OCI-LY3 (cell line): Measurements from ENCODE around the gene DDX17.

Experiments used
- H2AFZ ChIP-seq: fragments of 200-600, 300-600 bp; shearing (Covaris generic); 2 replicates; pipeline ENCODE4 v1.6.0; 2014; ENCODE audit warnings: antibody characterized with exemption, low read depth, low read length
- H3K27ac ChIP-seq: fragments of 200-600, 300-600 bp; sonication (generic); 2 replicates; pipeline ENCODE4 v1.5.1; 2014; ENCODE audit warnings: mild to moderate bottlenecking, low read length, moderate library complexity, mixed read lengths
- H3K27me3 ChIP-seq: fragments of 200-600, 300-600 bp; sonication (generic); 2 replicates; pipeline ENCODE4 v1.6.1; 2014; ENCODE audit warnings: low read depth, low read length, mixed read lengths
- H3K36me3 ChIP-seq: fragments of 200-600, 300-600 bp; sonication (generic); replicated peaks from 2 replicates; pipeline ENCODE3; 2014; ENCODE audit warnings: low read depth, low read length, mixed read lengths
- H3K4me1 ChIP-seq: fragments of 300-600, 200-600 bp; sonication (generic); 2 replicates; pipeline ENCODE4 v1.6.1; 2014; ENCODE audit warnings: low read length, mixed read lengths
- H3K4me2 ChIP-seq: fragments of 200-600, 300-600 bp; sonication (generic); 2 replicates; pipeline ENCODE4 v1.6.1; 2014; ENCODE audit warnings: low read length, mixed read lengths
- H3K4me3 ChIP-seq: fragments of 300-600, 200-600 bp; sonication (generic); 2 replicates; pipeline ENCODE4 v1.5.1; 2014; ENCODE audit warnings: antibody characterized with exemption, mild to moderate bottlenecking, low read length, moderate library complexity
- H3K79me2 ChIP-seq: fragments of 300-600, 200-600 bp; shearing (Covaris generic); 2 replicates; pipeline ENCODE4 v1.6.1; 2014; ENCODE audit warnings: mild to moderate bottlenecking, low read length, mixed read lengths
- H3K9ac ChIP-seq: fragments of 300-600, 200-600 bp; shearing (Covaris generic); 2 replicates; pipeline ENCODE4 v1.6.0; 2014; ENCODE audit warnings: mild to moderate bottlenecking, low read length, moderate library complexity
- H3K9me3 ChIP-seq: fragments of 200-600, 300-600 bp; shearing (Covaris generic); 2 replicates; pipeline ENCODE4 v1.6.1; 2014; ENCODE audit warnings: low read length, mixed read lengths; ENCODE audit not compliant: insufficient read depth
- H4K20me1 ChIP-seq: fragments of 200-600, 300-600 bp; sonication (generic); 2 replicates; pipeline ENCODE4 v1.6.1; 2016; ENCODE audit warnings: low read length, mixed read lengths; ENCODE audit not compliant: insufficient read depth
- CTCF ChIP-seq: fragments of 200-600, 300-600 bp; sonication (generic); IDR thresholded peaks from 2 replicates; pipeline ENCODE4 v1.5.1; 2014; ENCODE audit warnings: antibody characterized with exemption, low read length, low read depth
- EZH2phosphoT487 ChIP-seq: fragments of 200-600 bp; shearing (Covaris generic); IDR thresholded peaks from 2 replicates; pipeline ENCODE4 v1.6.1; 2018; ENCODE audit warnings: antibody characterized with exemption, mixed run types, low read depth

Gene DDX17

GRCh38 chr22:38451404-38451803, 54.7 kb downstream of the DDX17 start:
- Histone ChIP-seq H3K4me3 (no peak overlapping the region), H2AFZ (no peak overlapping the region), H3K4me1 (peaks cover 12% of the 10 kb centered on the region), H3K79me2 (no peaks in the 10 kb centered on the region), H3K4me2 (no peak overlapping the region), H3K9ac (no peak overlapping the region), H3K27me3 (peaks cover 21% of the 10 kb centered on the region), H3K27ac (no peak overlapping the region), H3K9me3 (no peaks in the 10 kb centered on the region), H3K36me3 (no peaks in the 10 kb centered on the region), H4K20me1 (no peaks in the 10 kb centered on the region)
- TF ChIP-seq EZH2phosphoT487 (no peak), CTCF (no peak)

DNA sequence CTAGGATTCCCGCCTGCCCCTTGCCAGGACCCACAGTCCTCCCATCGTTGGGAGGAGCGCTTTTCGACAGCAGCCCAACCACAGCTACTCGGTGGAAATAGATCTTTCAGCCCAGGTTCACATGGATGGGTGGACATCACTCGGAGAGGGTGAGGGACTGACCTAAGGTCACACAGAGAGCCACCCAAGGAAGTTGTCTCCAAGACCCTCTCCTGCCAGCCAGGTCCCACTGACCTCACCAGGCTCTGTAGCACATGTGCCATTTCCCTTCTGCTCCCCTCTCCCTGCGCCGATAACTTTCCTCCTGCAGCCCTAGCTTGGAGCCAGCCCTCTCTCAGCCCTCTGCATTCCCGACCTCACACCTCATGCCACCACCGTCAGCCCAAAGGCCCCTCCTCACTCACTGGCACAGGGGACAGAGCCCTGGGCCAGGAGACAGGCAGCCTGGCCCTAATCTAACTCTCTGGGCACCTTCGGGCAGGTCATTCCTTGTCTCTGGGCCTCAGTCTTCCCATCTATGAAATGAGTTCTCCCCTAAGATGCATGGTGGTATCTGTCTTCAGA, 55.8 kb downstream of the DDX17 start:
- peaks cover 12% of the 10 kb centered on the region for H3K4me1 ChIP-seq
- no peaks in the 10 kb centered on the region for H3K79me2 ChIP-seq
- H3K9me3 ChIP-seq = no peaks in the 10 kb centered on the region
- no peak overlapping the region for H2AFZ ChIP-seq
- H3K36me3 ChIP-seq = no peaks in the 10 kb centered on the region
- H4K20me1 ChIP-seq = no peaks in the 10 kb centered on the region
- no peak overlapping the region for H3K4me2 ChIP-seq
- H3K27ac ChIP-seq = no peak overlapping the region
- no peak overlapping the region for H3K9ac ChIP-seq
- no peak overlapping the region for H3K4me3 ChIP-seq
- no peak for TF ChIP-seq EZH2phosphoT487
- H3K27me3 ChIP-seq = peaks cover 21% of the 10 kb centered on the region

- no peak overlapping the region for H3K4me2 ChIP-seq
- no peak for TF ChIP-seq CTCF
- no peak for TF ChIP-seq EZH2phosphoT487
- H3K27ac ChIP-seq = no peak overlapping the region
- H3K27me3 ChIP-seq = peaks cover 25% of the 10 kb centered on the region
- no peaks in the 10 kb centered on the region for H3K79me2 ChIP-seq
- H4K20me1 ChIP-seq = no peaks in the 10 kb centered on the region
- H3K9ac ChIP-seq = no peak overlapping the region
- no peaks in the 10 kb centered on the region for H3K36me3 ChIP-seq
- peaks cover 11% of the 10 kb centered on the region for H3K4me1 ChIP-seq
- H2AFZ ChIP-seq = no peak overlapping the region
- no peaks in the 10 kb centered on the region for H3K9me3 ChIP-seq
- H3K4me3 ChIP-seq = no peak overlapping the region
These were observed 56.3 kb downstream of the DDX17 start for GRCh38 chr22:38449776-38450175.

DNA sequence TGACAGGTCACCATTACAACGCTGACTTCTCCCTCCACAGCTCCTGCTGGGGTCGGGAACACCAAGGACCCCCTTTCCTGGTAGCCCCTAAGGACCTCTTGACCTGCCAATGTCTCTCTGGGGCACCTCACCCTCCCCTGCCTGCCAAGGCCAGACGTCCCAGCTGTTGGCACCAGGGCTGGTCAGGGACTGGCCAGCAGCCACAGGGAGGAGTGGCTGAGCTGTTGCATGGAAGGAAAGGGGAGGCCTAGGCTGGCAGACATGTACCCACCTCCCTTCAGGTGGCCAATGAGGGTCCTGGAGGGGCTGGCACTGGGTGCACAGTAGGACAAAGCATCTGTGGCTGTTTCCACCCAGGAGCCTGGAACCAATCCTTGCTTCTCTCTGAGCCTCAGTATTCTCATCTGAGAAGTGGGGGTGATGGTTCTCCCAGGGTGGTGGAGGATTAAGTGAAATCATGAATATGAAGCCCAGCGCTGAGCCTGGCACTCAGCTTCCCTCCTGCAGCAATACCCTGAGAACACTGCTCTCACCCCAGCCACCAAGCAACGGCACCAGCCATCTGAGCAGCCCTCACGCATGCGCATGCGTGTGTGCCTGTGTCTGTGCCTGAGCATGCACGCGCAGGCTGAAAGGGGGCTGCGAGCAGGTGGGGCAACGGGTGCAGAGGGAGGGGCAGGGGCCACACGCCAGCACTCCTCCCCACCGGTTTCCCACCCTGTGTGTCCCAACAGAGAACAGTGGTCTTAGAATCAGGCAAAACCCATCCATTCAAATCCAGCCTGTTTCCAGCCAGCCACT, 57.0 kb downstream of the DDX17 start:
- peaks cover 5% of the 10 kb centered on the region for H3K4me1 ChIP-seq
- H3K27me3 ChIP-seq = peaks cover 27% of the 10 kb centered on the region
- H3K4me3 ChIP-seq = no peak overlapping the region
- no peaks in the 10 kb centered on the region for H3K79me2 ChIP-seq
- no peak for TF ChIP-seq CTCF
- H3K4me2 ChIP-seq = no peak overlapping the region
- no peak overlapping the region for H3K27ac ChIP-seq
- H4K20me1 ChIP-seq = no peaks in the 10 kb centered on the region
- no peak overlapping the region for H2AFZ ChIP-seq
- H3K36me3 ChIP-seq = no peaks in the 10 kb centered on the region
- no peaks in the 10 kb centered on the region for H3K9me3 ChIP-seq
- no peak overlapping the region for H3K9ac ChIP-seq
